Epithelial cell of proximal tubule (primary cell): ENCODE results near the gene NSD1. TPM values are rescaled to one million over a fixed set of nuclear protein-coding genes. Genes with fewer than 3 reads are reported as not detected.

Experiments
- DNase-seq: peaks from one replicate; pipeline ENCODE4 v3.0.0-alpha.2; 2011; ENCODE audit warnings: low read depth
- H3K4me3 ChIP-seq: 2 replicates; pipeline ENCODE4 v1.5.1; 2011; ENCODE audit warnings: low read depth, mild to moderate bottlenecking, low read length
- total RNA-seq: library from RNA; depleted of rRNA; stranded (reverse); fragments of >200 nt; gene quantifications from 2 replicates; pipeline ENCODE4 v1.2.3, GENCODE V29; 2015
- TF ChIP-seq, protein P1 (sequence below): conservative IDR thresholded peaks from 2 replicates; pipeline ENCODE4 v1.5.1; 2012; ENCODE audit warnings: low read depth, mild to moderate bottlenecking, low read length

NSD1 gene
- total RNA-seq, 1 donor from 2014 or later, result 30.6 TPM

DNA sequence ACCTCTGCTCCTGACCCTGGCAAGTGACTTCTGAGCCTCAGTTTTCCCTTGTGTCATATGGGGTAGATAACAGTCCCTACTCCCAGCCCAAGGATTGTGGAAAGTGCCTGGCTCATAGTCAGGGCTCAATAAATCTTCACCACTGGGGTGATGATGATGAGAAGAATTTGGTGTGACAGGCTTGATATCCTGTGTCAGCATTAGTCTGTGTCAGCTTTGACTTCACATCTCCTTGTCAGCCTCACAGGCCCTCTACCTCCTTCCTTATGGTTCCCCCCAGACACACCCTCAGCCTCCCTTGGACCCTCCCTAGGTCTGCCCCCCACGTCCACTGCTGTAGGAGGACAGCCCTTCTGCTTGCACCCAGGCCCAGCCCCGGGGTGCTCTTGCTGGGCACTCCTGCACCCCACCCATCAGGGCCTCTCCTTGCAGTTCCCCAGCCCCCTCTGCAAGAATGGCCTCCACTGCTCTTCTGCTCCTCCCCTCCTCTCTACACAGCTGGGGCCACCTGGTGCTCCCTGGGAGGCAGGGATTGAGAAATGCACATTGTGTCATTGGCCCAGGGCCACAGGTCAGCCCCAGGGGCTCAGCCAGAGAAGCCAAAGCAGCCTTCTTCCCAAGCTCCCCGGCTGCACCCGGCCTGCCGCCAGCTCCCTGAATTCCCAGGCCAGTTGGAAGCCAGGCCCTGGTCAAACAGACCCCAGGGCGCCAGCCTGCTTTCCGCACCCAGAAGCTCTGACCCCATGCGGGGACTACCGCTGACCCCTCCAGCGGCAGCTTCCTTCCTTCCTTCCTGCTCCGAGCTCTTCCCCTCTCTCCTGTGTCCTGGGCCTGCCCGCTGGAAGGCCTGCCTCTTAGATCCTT lies 39.1 kb upstream of the NSD1 start:
- H3K4me3 ChIP-seq, result no peak overlapping the region
- DNase-seq, result no peak
- TF ChIP-seq, protein P1, sequence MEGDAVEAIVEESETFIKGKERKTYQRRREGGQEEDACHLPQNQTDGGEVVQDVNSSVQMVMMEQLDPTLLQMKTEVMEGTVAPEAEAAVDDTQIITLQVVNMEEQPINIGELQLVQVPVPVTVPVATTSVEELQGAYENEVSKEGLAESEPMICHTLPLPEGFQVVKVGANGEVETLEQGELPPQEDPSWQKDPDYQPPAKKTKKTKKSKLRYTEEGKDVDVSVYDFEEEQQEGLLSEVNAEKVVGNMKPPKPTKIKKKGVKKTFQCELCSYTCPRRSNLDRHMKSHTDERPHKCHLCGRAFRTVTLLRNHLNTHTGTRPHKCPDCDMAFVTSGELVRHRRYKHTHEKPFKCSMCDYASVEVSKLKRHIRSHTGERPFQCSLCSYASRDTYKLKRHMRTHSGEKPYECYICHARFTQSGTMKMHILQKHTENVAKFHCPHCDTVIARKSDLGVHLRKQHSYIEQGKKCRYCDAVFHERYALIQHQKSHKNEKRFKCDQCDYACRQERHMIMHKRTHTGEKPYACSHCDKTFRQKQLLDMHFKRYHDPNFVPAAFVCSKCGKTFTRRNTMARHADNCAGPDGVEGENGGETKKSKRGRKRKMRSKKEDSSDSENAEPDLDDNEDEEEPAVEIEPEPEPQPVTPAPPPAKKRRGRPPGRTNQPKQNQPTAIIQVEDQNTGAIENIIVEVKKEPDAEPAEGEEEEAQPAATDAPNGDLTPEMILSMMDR, result no peak

DNA sequence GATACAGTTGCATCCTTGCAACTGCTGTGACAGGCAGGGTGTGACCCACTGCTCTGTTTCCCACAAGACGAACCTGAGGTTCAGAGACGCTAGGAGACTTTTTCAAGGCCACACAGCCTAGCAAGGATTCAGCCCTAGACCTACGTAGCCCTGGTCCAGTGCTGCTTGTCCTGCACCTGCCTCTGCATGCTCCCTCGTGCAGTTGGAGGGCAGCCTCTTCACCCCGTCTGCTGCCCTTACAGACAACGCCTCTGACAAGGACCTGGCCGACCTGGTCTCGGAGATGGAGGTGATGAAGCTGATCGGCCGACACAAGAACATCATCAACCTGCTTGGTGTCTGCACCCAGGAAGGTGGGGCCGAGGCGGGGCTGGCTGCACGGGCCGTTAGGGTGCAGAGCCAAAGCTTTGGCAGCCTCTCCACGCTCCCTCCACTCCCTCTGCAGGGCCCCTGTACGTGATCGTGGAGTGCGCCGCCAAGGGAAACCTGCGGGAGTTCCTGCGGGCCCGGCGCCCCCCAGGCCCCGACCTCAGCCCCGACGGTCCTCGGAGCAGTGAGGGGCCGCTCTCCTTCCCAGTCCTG lies 38.4 kb upstream of the NSD1 start:
- TF ChIP-seq, protein P1, result no peak
- H3K4me3 ChIP-seq, result no peak overlapping the region
- DNase-seq, result no peak

DNA sequence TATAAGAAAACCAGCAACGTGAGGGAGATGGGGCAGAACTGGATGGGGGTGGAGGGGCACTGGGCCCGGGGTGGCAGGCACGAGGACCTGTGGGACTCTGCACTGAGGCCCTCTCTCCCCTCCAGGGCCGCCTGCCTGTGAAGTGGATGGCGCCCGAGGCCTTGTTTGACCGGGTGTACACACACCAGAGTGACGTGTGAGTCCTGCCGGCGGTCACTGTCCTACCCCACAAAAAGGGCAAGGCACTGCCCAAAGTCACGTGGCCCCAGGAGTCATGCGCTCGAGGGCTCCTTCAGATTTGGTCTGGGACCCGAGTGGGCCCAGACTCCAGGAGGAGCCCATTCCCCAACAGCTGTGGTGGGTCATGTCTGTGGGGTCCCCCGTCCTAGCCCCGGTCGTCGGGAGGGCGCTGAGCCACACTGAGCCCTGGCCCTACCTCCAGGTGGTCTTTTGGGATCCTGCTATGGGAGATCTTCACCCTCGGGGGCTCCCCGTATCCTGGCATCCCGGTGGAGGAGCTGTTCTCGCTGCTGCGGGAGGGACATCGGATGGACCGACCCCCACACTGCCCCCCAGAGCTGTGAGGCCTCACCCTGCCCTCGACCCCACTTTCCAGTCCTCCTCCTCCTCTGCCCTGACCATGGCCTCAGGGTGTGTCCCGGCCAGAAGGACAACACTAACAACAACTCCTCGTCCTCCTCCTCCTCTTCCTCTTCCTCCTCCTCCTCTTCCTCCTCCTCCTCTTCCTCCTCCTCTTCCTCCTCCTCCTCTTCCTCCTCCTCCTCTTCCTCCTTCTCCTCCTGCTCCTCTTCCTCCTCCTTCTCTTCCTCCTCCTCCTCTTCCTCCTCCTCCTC lies 37.2 kb upstream of the NSD1 start:
- H3K4me3 ChIP-seq, result no peak overlapping the region
- TF ChIP-seq, protein P1, result no peak
- DNase-seq, result no peak

DNA sequence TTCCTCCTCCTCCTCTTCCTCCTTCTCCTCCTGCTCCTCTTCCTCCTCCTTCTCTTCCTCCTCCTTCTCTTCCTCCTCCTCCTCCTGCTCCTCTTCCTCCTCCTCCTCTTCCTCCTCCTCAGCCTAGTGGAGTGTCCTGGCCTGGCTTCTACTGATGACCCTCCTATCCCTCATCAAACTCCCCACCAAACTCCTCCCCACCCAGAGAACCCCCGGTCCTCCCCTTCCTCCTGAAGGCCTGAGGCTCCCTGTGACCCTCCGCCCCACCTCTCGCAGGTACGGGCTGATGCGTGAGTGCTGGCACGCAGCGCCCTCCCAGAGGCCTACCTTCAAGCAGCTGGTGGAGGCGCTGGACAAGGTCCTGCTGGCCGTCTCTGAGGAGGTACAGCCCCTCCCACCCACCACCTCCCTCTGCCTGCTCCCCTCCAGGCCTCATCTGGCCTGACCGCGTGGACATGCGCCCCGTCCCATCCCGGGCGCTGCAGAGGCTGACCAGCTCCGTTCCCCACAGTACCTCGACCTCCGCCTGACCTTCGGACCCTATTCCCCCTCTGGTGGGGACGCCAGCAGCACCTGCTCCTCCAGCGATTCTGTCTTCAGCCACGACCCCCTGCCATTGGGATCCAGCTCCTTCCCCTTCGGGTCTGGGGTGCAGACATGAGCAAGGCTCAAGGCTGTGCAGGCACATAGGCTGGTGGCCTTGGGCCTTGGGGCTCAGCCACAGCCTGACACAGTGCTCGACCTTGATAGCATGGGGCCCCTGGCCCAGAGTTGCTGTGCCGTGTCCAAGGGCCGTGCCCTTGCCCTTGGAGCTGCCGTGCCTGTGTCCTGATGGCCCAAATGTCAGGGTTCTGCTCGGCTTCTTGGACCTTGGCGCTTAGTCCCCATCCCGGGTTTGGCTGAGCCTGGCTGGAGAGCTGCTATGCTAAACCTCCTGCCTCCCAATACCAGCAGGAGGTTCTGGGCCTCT lies 36.3 kb upstream of the NSD1 start:
- no peak overlapping the region for H3K4me3 ChIP-seq
- no peak for DNase-seq
- TF ChIP-seq, protein P1, result no peak

DNA sequence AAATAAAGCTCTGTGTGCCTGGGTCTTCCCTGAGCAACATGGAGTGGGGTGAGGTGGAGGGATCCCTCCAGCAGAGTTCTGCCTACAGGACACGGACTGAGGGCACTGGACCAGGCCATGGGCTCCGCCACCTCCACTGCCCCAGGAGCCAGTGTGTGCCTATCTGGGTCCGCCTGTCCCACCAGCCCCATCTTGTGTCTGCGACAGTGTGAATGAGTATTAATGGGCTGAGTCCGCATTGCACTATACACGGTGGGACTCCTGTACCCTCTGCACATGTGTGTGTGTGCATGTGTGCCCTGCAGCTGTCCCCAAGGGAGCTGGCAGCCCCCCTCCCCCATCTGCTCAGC lies 35.5 kb upstream of the NSD1 start:
- no peak overlapping the region for H3K4me3 ChIP-seq
- DNase-seq, result no peak
- TF ChIP-seq, protein P1, result no peak

DNA sequence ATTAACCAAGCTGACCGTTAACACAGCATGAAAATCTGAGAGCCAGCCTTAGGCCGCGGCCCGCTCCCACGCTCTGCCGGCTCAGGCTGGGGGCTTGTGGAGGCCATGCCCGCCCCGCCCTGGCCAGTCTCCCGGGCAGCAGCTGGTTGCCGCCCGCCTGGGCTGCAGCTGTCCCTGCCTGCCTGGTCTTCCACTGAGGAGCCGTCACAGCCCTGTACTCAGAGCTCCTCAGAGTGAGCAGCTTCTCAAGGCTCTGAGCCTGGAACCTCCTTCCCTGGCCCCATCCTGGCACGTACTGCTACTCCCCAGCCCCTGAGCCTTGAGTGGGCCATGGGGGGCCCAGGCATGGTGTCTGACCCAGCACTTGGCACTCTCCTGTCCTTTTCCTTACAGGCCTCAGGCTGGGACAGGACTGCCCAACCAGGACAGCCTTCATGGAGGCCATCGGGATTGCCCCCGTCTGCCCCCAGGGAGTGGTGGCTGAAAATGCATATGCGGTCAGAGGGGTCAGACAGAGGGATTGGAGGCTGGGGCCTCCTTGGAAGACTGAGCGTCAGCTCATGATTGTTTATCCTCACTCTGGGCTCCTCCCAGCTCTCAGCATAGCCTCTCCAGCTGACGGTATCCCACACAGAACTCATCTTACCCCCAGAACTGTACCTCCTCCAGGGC lies 35.0 kb upstream of the NSD1 start:
- TF ChIP-seq, protein P1, result no peak
- no peak overlapping the region for H3K4me3 ChIP-seq
- no peak for DNase-seq
